ENCODE measurements around the gene PARP2. TPM values are rescaled to one million over a fixed set of nuclear protein-coding genes. Genes with fewer than 3 reads are reported as not detected.

The PARP2 gene
- total RNA-seq, 4 donors from 2014 or later: 7.7 to 39.6 (median 14.2) TPM

DNA sequence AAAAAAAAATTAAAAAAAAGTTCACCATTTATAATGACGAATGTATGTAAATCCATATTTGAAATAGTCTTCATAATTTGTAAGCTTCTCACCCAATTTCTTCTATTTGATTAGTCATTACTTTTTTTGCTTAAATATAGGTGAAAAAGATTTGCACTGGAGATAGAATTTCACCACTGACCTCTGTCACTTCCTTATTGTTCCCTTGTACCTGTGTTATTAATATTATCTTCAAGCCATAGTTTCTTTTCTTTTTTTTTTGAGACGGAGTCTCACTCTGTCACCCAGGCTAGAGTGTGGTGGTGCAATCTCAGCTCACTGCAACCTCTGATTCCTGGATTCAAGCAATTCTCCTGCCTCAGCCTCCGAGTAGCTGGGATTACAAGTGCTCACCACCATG lies 54.1 kb downstream of the PARP2 start:
- no peaks in the 10 kb centered on the region for H3K9me3 ChIP-seq
- no peaks in the 10 kb centered on the region for H3K27me3 ChIP-seq
- no peak overlapping the region for H3K4me3 ChIP-seq
- H3K27ac ChIP-seq: no peak overlapping the region
- peaks cover 0 to 3% (median 0%) of the 10 kb centered on the region in 4 donors for H3K4me1 ChIP-seq
- DNase-seq: no peak
- H3K36me3 ChIP-seq: peaks cover 0 to 97% (median 0%) of the 10 kb centered on the region in 3 donors
- TF ChIP-seq POLR2A (IDR thresholded peaks at IDR 0.05): no peak
- TF ChIP-seq, protein P1, sequence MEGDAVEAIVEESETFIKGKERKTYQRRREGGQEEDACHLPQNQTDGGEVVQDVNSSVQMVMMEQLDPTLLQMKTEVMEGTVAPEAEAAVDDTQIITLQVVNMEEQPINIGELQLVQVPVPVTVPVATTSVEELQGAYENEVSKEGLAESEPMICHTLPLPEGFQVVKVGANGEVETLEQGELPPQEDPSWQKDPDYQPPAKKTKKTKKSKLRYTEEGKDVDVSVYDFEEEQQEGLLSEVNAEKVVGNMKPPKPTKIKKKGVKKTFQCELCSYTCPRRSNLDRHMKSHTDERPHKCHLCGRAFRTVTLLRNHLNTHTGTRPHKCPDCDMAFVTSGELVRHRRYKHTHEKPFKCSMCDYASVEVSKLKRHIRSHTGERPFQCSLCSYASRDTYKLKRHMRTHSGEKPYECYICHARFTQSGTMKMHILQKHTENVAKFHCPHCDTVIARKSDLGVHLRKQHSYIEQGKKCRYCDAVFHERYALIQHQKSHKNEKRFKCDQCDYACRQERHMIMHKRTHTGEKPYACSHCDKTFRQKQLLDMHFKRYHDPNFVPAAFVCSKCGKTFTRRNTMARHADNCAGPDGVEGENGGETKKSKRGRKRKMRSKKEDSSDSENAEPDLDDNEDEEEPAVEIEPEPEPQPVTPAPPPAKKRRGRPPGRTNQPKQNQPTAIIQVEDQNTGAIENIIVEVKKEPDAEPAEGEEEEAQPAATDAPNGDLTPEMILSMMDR (IDR thresholded peaks at IDR 0.05): no peak

DNA sequence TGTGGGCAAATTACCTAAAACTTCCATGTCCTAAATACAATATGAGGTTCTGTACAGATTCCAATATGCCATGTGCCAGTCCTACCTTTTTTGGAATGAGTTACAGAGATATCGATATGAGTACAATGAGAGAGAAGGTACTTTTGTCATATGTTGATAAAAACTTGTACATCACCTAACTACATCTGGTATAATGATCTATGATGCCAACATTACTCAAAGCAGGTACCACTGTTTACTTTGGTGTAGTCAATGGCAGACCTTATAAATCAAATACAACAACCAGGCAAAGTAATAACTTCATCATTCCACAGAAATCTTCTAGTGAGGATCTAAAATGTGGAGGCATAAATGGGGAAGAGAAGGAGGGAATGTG lies 57.1 kb downstream of the PARP2 start:
- no peak overlapping the region for H3K4me3 ChIP-seq
- H3K9me3 ChIP-seq: no peaks in the 10 kb centered on the region
- DNase-seq: no peak
- H3K27me3 ChIP-seq: no peaks in the 10 kb centered on the region
- peak overlapping the region in 1 of 4 donors; percentile 13 for H3K27ac ChIP-seq
- TF ChIP-seq, protein P1 (IDR thresholded peaks at IDR 0.05): no peak
- TF ChIP-seq POLR2A (IDR thresholded peaks at IDR 0.05): no peak
- peaks cover 0 to 3% (median 0%) of the 10 kb centered on the region in 4 donors for H3K4me1 ChIP-seq
- peaks cover 0 to 98% (median 0%) of the 10 kb centered on the region in 3 donors for H3K36me3 ChIP-seq

DNA sequence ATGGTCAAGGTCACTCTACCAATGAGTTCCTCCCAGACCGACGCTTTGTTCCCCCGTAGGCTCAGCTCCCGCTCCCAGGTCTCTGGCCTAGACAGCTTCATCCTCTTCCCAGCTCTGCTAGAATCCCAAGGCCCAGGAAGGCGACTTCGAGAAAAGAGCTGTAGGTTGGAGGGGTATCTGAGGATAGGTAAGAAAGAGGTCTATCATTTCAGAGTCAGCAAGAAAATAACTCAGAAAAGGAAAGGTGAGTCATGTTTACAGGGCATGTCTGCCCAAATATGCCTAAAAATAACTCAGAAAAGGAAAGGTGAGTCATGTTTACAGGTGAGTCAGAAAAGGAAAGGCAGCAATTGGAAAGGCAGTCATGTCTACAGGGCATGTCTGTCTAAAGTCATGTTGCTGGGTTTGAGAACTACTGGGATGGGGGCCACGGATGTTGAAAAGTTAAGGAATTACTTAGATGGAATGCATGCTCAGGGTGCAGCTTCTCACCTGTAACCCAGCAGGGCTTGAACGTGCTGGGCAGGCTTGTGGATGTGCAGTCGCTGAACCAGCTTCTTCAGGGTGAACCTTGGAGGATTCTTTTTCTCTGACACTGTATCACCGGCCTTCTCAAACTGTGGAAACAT lies 57.6 kb downstream of the PARP2 start:
- no peak overlapping the region for H3K4me3 ChIP-seq
- DNase-seq: no peak
- peaks cover 0 to 98% (median 0%) of the 10 kb centered on the region in 3 donors for H3K36me3 ChIP-seq
- no peaks in the 10 kb centered on the region for H3K9me3 ChIP-seq
- peak overlapping the region in 1 of 4 donors; percentile 13 for H3K27ac ChIP-seq
- no peaks in the 10 kb centered on the region for H3K27me3 ChIP-seq
- no peak for TF ChIP-seq POLR2A (IDR thresholded peaks at IDR 0.05)
- TF ChIP-seq, protein P1 (IDR thresholded peaks at IDR 0.05): no peak
- H3K4me1 ChIP-seq: peaks cover 0 to 3% (median 0%) of the 10 kb centered on the region in 4 donors

DNA sequence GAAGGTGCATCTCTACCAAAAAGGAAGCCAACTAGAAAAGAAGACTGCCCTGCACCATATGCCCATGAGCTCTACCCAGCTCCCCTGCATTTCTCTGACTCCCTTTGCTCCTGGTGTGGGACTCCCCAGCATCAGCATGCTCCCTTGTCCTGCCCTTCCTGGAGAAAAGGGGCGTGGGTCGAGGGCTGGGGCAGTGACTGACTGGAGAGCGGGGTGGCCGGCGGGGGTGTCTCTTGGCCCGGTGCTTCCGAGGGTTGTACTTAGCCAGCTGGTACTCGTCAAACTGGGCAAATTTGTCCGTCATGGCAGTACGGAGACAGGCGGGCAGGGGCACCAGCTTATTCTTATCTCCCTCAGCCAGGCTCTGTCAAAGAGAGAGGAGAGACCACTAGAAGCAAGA lies 60.1 kb downstream of the PARP2 start:
- Histone ChIP-seq H3K9me3 (no peaks in the 10 kb centered on the region), H3K27me3 (no peaks in the 10 kb centered on the region), H3K4me3 (no peak overlapping the region), H3K36me3 (peaks cover 0 to 98% (median 0%) of the 10 kb centered on the region in 3 donors), H3K4me1 (no peaks in the 10 kb centered on the region), H3K27ac (no peak overlapping the region)
- TF ChIP-seq POLR2A (IDR thresholded peaks at IDR 0.05): no peak
- TF ChIP-seq, protein P1 (IDR thresholded peaks at IDR 0.05): no peak
- DNase-seq: no peak

Small RNA genes lying within 50 kb of the gene (small RNA-seq; reads per million reads assigned to genes)
- gene SNORA79B (0 reads per million in 2 donors), gene SNORD126 (286 to 288 reads per million in 2 donors)

Other genes starting within 250 kb of the PARP2 start
- not detected for gene OR4K17, start 232.9 kb upstream of the PARP2 start, total RNA-seq
- not detected for gene OR4N5, start 204.8 kb upstream of the PARP2 start, total RNA-seq
- not detected for gene OR11G2, start 152.7 kb upstream of the PARP2 start, total RNA-seq
- not detected for gene OR11H6, start 119.9 kb upstream of the PARP2 start, total RNA-seq
- gene OR11H7, start 114.7 kb upstream of the PARP2 start, total RNA-seq: not detected
- not detected for gene OR11H4, start 104.3 kb upstream of the PARP2 start, total RNA-seq
- gene TTC5, start 37.7 kb upstream of the PARP2 start, total RNA-seq: 10 to 100 TPM in 3 of 4 donors, 1 to 10 TPM in 1; 9.1 to 13.2 (median 11.6) TPM
- 10 to 100 TPM; 21.5 to 52.0 (median 28.4) TPM for gene CCNB1IP1, start 10.4 kb upstream of the PARP2 start, total RNA-seq
- 100 to 1,000 TPM in 2 of 4 donors, 10 to 100 TPM in 2; 91.6 to 138 (median 110) TPM for gene TEP1, start 69.9 kb downstream of the PARP2 start, total RNA-seq
- gene KLHL33, start 92.5 kb downstream of the PARP2 start, total RNA-seq: under 1 TPM in 1 of 4 donors, not detected in 3; 0.13 TPM
- gene OSGEP, start 111.2 kb downstream of the PARP2 start, total RNA-seq: 100 to 1,000 TPM in 3 of 4 donors, 10 to 100 TPM in 1; 58.3 to 112 (median 102) TPM
- gene APEX1, start 111.6 kb downstream of the PARP2 start, total RNA-seq: 100 to 1,000 TPM in 1 of 4 donors, 10 to 100 TPM in 3; 79.8 to 142 (median 92.0) TPM
- 10 to 100 TPM; 22.3 to 60.9 (median 31.1) TPM for gene PIP4P1, start 117.8 kb downstream of the PARP2 start, total RNA-seq
- 10 to 100 TPM; 51.4 to 70.1 (median 53.7) TPM for gene PNP, start 125.8 kb downstream of the PARP2 start, total RNA-seq
- not detected for gene RNASE10, start 161.9 kb downstream of the PARP2 start, total RNA-seq
- not detected for gene RNASE9, start 217.4 kb downstream of the PARP2 start, total RNA-seq
- not detected for gene RNASE11, start 244.4 kb downstream of the PARP2 start, total RNA-seq
- gene RNASE12, start 247.7 kb downstream of the PARP2 start, total RNA-seq: not detected